ENCODE data around the gene HDAC8. TPM values are rescaled to one million over a fixed set of nuclear protein-coding genes. Genes with fewer than 3 reads are reported as not detected.
A peak's percentile ranks its signal among the peaks of the same experiment; 100 is the strongest.

The HDAC8 gene
- total and polyA plus RNA-seq, 9 of the 15 experiments (the other 6 are each of a cell fraction or from before 2014, with no cell fraction given): 18.9 to 53.8 (median 28.7) TPM

GRCh38 chrX:72376124-72376523 lies 196.5 kb downstream of the HDAC8 start:
- CTCF ChIA-PET (ENCODE audit: low intra/inter-chr PET ratio): no interaction called here
- no peak for DNase-seq (ENCODE audit: extremely low read depth in 1 of 4, low spot score in 3 of 4)
- no peak for FAIRE-seq
- Histone ChIP-seq H4K20me1 (replicated peaks; ENCODE audit: control insufficient read depth, insufficient read depth, low read length) (no peaks in the 10 kb centered on the region), H2AFZ (ENCODE audit: low read depth, low read length) (no peak overlapping the region), H3K36me3 (ENCODE audit: control insufficient read depth, insufficient read depth, low read length) (no peaks in the 10 kb centered on the region), H3K9me3 (replicated peaks; ENCODE audit: control insufficient read depth, insufficient read depth, low read depth, low read length) (no peaks in the 10 kb centered on the region), H3K27me3 (ENCODE audit: control insufficient read depth in 2 of 2, insufficient read depth in 2 of 2, low read length in 2 of 2) (no peaks in the 10 kb centered on the region), H3K79me2 (ENCODE audit: control insufficient read depth, insufficient read depth, low read length) (no peaks in the 10 kb centered on the region), H3K4me3 (no peak overlapping the region), H3K4me2 (ENCODE audit: insufficient read depth, low read length) (no peak overlapping the region), H3K9ac (ENCODE audit: insufficient read depth in 1 of 2, low read depth in 2 of 2, low read length in 2 of 2) (no peak overlapping the region), H3K4me1 (replicated peaks in 1 of 2; ENCODE audit: control insufficient read depth in 2 of 2, insufficient read depth in 2 of 2, low read length in 2 of 2) (no peaks in the 10 kb centered on the region; a peak in 1 of 5 replicates), H3K9me1 (ENCODE audit: control insufficient read depth, insufficient read depth, low read length) (peaks cover 2% of the 10 kb centered on the region), H3K27ac (ENCODE audit: extremely low read depth, low read depth, low read length) (no peak overlapping the region)
- POLR2A ChIA-PET: no interaction called here
- TF ChIP-seq MAFF (IDR thresholded peaks at IDR 0.05; ENCODE audit: low read length): 0 out of 2 replicates have a peak, but pooled peaks have one; percentile 10
- TF ChIP-seq MGA (IDR thresholded peaks at IDR 0.05): no peak
- TF ChIP-seq EHMT2 (IDR thresholded peaks at IDR 0.05): no peak
- peak; percentile 71 for TF ChIP-seq ZNF316 (IDR thresholded peaks at IDR 0.05)
- peak; percentile 11; the same call in 1 of the 2 replicates for TF ChIP-seq C11orf30 (IDR thresholded peaks at IDR 0.05; ENCODE audit: low read depth)
- no peak for TF ChIP-seq PCBP1 (IDR thresholded peaks at IDR 0.05; ENCODE audit: low read depth, low read length, poor library complexity, severe bottlenecking)
- TF ChIP-seq NFYB (IDR thresholded peaks at IDR 0.05; ENCODE audit: extremely low read depth, insufficient read length): no peak
- TF ChIP-seq, protein P1, sequence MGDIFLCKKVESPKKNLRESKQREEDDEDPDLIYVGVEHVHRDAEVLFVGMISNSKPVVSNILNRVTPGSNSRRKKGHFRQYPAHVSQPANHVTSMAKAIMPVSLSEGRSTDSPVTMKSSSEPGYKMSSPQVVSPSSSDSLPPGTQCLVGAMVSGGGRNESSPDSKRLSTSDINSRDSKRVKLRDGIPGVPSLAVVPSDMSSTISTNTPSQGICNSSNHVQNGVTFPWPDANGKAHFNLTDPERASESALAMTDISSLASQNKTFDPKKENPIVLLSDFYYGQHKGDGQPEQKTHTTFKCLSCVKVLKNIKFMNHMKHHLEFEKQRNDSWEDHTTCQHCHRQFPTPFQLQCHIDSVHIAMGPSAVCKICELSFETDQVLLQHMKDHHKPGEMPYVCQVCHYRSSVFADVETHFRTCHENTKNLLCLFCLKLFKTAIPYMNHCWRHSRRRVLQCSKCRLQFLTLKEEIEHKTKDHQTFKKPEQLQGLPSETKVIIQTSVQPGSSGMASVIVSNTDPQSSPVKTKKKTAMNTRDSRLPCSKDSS (IDR thresholded peaks at IDR 0.05; ENCODE audit: low read depth, partially characterized antibody): no peak
- no peak for TF ChIP-seq PHB (CRISPR knock-in tag; IDR thresholded peaks at IDR 0.05)
- intact Hi-C loops (cut with micrococcal nuclease) (no loop called here), in situ Hi-C loops (cut with MboI) (no loop called here)
- 69% methylated on average over 8 of the region's 9 CpGs for WGBS (ENCODE audit: insufficient coverage, low coverage, missing lambda C conversion rate)
- no TSS peak for BruUV-seq (replicated peaks)
- ATAC-seq: no peak
